Mucosa of rectum (tissue), 2 donors: Measurements from ENCODE around the gene TMEM38A.
"Not testable (repeated sequence)": the region's sequence is repeated elsewhere in the genome, so short reads cannot be mapped to it uniquely, and the experiment has no call there.

Experiments used
- H3K27ac ChIP-seq, 2 donors: one replicate each; pipeline ENCODE4 v1.7.0; 2013; ENCODE audit warnings: inconsistent platforms in 2 of 2, low read depth in 2 of 2, low read length in 2 of 2
- H3K27me3 ChIP-seq, 2 donors: one replicate each; pipeline ENCODE4 v1.7.0; 2013; ENCODE audit warnings: low read length in 2 of 2; ENCODE audit not compliant: control insufficient read depth in 2 of 2, insufficient read depth in 2 of 2
- H3K36me3 ChIP-seq, 2 donors: one replicate each; pipeline ENCODE4 v1.7.0; 2013; ENCODE audit warnings: low read length in 2 of 2; ENCODE audit not compliant: control insufficient read depth in 2 of 2, insufficient read depth in 2 of 2
- H3K4me1 ChIP-seq, 2 donors: one replicate each; pipeline ENCODE4 v1.7.0; 2013; ENCODE audit warnings: low read length in 2 of 2, mild to moderate bottlenecking in 1 of 2; ENCODE audit not compliant: control insufficient read depth in 2 of 2, insufficient read depth in 2 of 2
- H3K4me3 ChIP-seq, 2 donors: one replicate each; pipeline ENCODE4 v1.7.0; 2013; ENCODE audit warnings: low read length in 2 of 2
- H3K9ac ChIP-seq, 2 donors: one replicate each; pipeline ENCODE4 v1.7.0; 2013; ENCODE audit warnings: low read length in 2 of 2, low read depth in 1 of 2, mild to moderate bottlenecking in 1 of 2
- H3K9me3 ChIP-seq, 2 donors: one replicate each; pipeline ENCODE4 v1.7.0; 2013; ENCODE audit warnings: low read length in 2 of 2; ENCODE audit not compliant: control insufficient read depth in 2 of 2
- donor health status: healthy.
- donor health status: Normal muscosa, but diverticular disease.

TMEM38A gene

DNA sequence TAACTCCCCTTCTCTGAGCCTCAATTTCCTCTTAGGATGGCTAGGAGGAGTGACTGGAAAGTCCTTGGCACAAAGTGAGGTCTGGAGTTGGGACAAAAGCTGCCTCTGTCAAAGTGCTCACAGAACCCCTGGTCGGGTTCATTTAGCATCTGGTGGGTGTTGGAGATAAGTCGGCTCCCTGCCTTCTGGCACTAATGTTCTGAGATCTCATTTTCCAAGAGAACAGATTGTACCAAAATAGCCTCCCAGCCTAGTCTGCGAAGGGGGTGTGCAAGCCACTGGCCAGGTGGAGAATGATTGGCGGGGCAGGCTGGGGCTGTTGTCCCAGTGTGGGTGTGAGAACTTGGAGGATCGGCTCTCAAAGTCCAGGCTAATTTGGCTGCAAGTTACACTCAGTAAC is 38.0 kb downstream of the TMEM38A start:
- Histone ChIP-seq H3K36me3 (no peaks in the 10 kb centered on the region), H3K4me3 (no peak overlapping the region), H3K27me3 (no peaks in the 10 kb centered on the region), H3K9me3 (no peaks in the 10 kb centered on the region), H3K4me1 (no peaks in the 10 kb centered on the region), H3K27ac (no peak overlapping the region), H3K9ac (no peak overlapping the region)

DNA sequence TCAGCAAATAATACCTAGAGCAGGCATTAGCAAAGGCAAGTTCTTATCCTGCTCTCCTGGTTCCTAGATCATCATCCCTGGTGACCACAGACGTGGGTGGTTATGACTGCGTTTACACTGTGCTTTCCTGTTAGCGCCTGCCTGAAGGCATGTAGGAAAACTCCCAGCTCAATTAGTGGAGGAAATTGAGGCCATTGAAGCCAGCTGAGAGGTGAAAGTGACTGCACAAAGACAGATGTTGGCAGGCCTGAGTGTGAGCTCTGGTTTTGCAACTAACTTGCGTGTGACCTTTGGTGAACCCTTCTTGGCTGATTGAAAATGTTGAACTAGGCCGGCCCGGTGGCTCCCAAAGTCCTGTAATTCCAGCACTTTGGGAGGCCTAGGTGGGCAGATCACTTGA is 41.2 kb downstream of the TMEM38A start:
- H3K36me3 ChIP-seq = no peaks in the 10 kb centered on the region
- H3K4me3 ChIP-seq = no peak overlapping the region
- no peak overlapping the region for H3K9ac ChIP-seq
- H3K27ac ChIP-seq = no peak overlapping the region
- no peaks in the 10 kb centered on the region for H3K9me3 ChIP-seq
- H3K4me1 ChIP-seq = no peaks in the 10 kb centered on the region
- H3K27me3 ChIP-seq = no peaks in the 10 kb centered on the region

DNA sequence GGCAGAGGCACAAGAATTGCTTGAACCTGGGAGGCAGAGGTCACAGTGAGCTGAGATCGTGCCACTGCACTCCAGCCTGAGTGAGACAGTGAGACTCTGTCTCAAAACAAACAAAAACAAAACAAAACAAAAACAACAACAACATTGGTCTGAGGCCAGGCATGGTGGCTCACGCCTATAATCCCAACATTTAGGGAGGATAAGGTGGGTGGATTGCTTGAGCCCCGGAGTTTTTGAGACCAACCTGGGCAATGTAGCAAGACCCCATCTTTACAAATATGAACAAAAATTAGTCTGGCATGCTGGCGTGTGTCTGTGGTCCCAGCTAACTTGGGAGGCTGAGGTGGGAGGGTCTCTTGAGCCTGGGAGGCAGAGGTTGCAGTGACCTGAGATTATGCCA is 42.7 kb downstream of the TMEM38A start:
- Histone ChIP-seq H3K9me3 (no peaks in the 10 kb centered on the region), H3K36me3 (no peaks in the 10 kb centered on the region), H3K4me3 (no peak overlapping the region), H3K9ac (no peak overlapping the region), H3K27me3 (no peaks in the 10 kb centered on the region), H3K27ac (no peak overlapping the region), H3K4me1 (no peaks in the 10 kb centered on the region)

DNA sequence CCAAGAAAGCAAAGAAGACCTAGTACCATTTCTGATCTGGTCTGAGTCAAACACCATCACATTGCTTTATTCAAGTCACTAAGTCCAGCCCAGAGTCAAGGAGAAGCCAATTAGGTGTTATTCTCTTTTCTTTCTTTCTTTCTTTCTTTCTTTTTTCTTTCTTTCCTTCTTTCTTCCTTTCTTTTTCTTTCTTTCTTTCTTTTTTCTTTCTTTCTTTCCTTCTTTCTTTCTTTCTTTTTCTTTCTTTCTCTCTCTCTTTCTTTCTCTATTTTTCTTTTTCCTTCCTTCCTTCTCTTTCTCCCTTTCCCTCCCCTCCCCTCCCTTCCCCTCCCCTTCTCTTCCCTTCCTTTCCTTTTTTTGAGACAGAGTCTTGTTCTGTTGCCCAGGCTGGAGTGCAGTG is 49.9 kb downstream of the TMEM38A start:
- H3K27me3 ChIP-seq, H3K4me1 ChIP-seq, H3K9me3 ChIP-seq, H3K4me3 ChIP-seq, H3K36me3 ChIP-seq, H3K9ac ChIP-seq, H3K27ac ChIP-seq: not testable (repeated sequence)

DNA sequence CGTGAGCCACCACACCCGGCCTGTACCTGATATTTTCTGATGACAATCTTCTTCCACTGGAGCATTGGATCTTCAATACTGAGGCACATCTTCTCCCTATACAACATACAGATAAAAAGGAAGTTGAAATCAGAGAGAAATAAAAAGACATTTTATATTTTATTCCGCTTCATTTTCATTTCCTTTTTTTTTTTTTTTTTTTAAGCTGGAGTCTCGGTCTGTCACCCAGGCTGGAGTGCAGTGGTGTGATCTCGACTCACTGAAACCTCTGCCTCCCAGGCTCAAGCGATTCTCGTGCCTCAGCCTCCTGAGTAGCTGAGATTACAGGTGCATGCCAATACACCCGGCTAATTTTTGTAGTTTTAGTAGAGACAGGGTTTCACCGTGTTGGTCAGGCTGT is 51.4 kb downstream of the TMEM38A start:
- not testable (repeated sequence) for H3K9me3 ChIP-seq, H3K4me1 ChIP-seq, H3K4me3 ChIP-seq, H3K27me3 ChIP-seq, H3K9ac ChIP-seq, H3K27ac ChIP-seq, H3K36me3 ChIP-seq

DNA sequence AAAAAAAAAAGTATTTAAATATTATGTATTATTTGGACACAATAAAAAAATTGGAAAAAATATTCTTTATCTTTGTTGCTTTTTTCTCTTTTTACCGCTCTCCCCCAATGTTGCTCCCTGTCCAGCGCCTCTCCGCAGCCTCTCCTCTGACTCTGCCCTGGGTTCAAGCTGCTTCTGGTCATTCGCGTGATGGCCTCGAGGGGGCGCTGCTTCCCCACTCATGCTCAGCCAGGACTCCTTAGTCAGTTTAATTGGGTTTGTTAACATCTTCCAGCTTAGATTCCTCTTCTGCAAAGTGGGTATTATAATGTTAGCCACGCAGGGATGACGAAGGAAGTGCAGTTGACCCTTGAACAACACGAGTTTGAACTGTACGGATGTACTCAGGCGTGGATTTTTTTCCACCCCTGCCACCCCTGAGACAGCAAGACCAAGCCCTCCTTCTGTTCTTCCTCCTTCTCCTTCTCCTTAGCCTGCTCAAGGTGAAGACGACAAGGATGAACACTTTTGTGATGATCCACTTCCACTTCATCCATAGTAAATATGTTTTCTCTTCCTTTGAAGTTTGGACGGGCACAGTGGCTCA is 53.9 kb downstream of the TMEM38A start:
- Histone ChIP-seq H3K36me3 (no peaks in the 10 kb centered on the region), H3K9me3 (no peaks in the 10 kb centered on the region), H3K9ac (no peak overlapping the region), H3K4me1 (peaks cover 3 to 6% of the 10 kb centered on the region in 2 donors), H3K4me3 (no peak overlapping the region), H3K27ac (no peak overlapping the region), H3K27me3 (no peaks in the 10 kb centered on the region)

DNA sequence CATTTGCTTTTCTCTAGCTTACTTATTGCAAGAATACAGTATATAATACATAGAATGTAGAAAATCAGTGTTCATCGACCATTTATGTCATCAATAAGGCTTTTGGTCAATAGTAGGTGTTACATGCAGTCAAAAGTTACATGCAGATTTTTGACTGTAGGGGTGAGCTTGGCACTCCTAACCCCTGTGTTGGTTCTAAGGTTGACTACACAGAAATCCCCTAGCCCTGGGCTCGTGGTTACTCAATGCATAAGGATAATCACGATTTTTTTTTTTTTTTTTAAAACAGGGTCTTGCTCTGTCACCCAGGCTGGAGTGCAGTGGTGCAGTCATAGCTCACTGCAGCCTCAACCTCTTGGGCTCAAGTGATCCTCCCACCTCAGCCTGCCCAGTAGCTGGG is 54.7 kb downstream of the TMEM38A start:
- H3K9ac ChIP-seq = no peak overlapping the region
- H3K27me3 ChIP-seq = no peaks in the 10 kb centered on the region
- no peak overlapping the region for H3K4me3 ChIP-seq
- H3K27ac ChIP-seq = no peak overlapping the region
- H3K36me3 ChIP-seq = no peaks in the 10 kb centered on the region
- H3K4me1 ChIP-seq = peaks cover 7 to 9% of the 10 kb centered on the region in 2 donors
- no peaks in the 10 kb centered on the region for H3K9me3 ChIP-seq

DNA sequence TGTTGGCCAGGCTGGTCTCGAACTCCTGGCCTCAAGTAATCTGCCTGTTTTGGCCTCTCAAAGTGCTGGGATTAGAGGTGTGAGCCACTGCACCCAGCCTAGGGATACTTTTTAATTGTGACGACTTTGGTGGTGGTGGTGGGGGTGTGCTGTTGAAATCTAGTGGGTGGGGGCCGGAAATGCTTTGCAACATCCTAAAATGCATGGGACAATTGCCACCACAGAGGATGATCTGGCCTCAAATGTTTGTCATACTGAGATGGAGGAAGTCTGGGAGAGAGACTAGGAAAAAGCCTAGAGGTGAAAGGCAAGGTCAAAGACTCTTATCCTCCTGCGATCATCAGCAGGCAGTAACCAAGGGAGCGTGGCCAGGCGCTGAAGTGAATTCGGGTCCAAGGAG is 60.1 kb downstream of the TMEM38A start:
- Histone ChIP-seq H3K27me3 (no peaks in the 10 kb centered on the region), H3K4me3 (no peak overlapping the region), H3K4me1 (peaks cover 7 to 9% of the 10 kb centered on the region in 2 donors), H3K9ac (no peak overlapping the region), H3K27ac (no peak overlapping the region), H3K36me3 (no peaks in the 10 kb centered on the region), H3K9me3 (no peaks in the 10 kb centered on the region)

DNA sequence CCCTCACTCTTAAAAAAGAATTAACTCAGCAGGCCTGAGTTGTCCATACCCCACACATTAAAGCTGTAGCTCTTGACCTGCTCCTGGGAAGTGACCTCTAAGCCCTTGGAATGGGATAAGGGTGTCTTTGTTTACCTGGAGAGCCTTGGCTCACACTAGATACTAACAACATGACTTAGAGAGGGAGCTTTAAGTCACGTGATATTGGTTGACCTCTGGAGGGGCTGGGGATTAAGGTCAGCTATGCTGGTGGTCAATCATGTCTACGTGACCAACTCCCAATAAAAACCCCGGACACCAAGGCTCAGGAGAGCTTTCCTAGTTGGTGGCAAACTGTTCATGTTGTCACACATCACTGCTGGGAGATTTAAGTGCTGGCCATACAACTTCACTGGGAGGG is 61.7 kb downstream of the TMEM38A start:
- no peaks in the 10 kb centered on the region for H3K27me3 ChIP-seq
- no peaks in the 10 kb centered on the region for H3K9me3 ChIP-seq
- no peak overlapping the region for H3K4me3 ChIP-seq
- H3K9ac ChIP-seq = no peak overlapping the region
- no peak overlapping the region for H3K27ac ChIP-seq
- H3K36me3 ChIP-seq = no peaks in the 10 kb centered on the region
- peaks cover 7 to 9% of the 10 kb centered on the region in 2 donors for H3K4me1 ChIP-seq

DNA sequence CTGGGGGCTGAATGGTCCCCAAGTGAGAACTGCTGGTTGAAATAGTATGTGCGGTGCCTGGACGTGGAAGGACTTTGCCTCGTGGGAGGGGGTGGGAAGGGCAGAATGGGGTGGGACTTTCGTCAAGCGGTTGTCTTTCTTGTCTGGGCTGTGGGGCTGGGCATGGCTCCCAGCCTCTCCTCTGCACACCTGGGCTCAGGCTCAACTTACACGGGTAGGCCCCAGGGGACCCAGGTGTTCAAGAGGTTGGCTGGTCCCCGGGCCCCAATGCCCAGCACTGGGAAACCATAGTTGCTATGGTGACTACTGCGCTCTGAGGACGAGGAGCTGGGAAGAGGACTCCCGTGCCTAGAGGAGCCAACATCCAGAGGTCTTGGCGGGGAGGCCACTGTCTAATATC is 66.0 kb downstream of the TMEM38A start:
- Histone ChIP-seq H3K9ac (no peak overlapping the region), H3K36me3 (no peaks in the 10 kb centered on the region), H3K27ac (no peak overlapping the region), H3K4me3 (no peak overlapping the region), H3K4me1 (no peaks in the 10 kb centered on the region), H3K9me3 (no peaks in the 10 kb centered on the region), H3K27me3 (no peaks in the 10 kb centered on the region)

DNA sequence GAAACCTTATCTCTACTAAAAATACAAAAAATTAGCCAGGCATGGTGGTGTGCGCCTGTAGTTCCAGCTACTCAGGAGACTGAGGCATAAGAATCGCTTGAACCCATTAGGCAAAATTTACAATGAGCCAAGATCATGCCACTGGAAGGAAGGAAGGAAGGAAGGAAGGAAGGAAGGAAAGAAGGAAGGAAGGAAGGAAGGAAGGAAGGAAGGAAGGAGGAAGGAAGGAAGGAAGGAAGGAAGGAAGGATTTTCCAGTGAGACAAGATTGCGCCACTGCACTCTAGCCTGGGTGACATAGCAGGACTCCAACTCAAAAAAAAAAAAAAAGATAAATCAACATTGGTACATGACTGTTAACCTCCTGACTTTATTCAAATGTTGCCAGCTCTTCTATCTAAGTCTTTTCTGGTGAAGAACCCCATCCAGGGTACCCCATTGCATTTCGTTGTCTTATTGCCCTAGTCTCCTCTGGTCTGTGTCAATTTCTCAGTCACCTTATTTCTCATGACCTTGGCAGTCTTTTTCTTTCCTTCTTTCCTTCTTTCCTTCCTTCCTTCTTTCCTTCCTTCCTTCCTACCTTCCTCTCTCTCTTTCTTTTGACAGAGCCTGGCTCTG is 74.8 kb downstream of the TMEM38A start:
- not testable (repeated sequence) for H3K36me3 ChIP-seq, H3K27me3 ChIP-seq, H3K4me1 ChIP-seq, H3K9me3 ChIP-seq, H3K27ac ChIP-seq, H3K9ac ChIP-seq, H3K4me3 ChIP-seq
